GM23338 (cell line): Measurements from ENCODE around the gene TPRG1. TPM values are rescaled to one million over a fixed set of nuclear protein-coding genes. Genes with fewer than 3 reads are reported as not detected.

Experiments used
- ATAC-seq: fragments of 200-7000 bp; cut with Tn5 transposase; 3 replicates; pipeline ENCODE4 v1.9.1; 2020
- DNase-seq: peaks from one replicate; pipeline ENCODE4 v3.0.0-alpha.2; 2015; ENCODE audit warnings: low spot score
- H2AFZ ChIP-seq: fragments of 200-600 bp; sonication (generic); 2 replicates; pipeline ENCODE4 v1.8.0; 2016; ENCODE audit warnings: antibody characterized with exemption, mild to moderate bottlenecking, moderate library complexity
- H3F3A ChIP-seq: fragments of 200-600 bp; sonication (generic); replicated peaks from 2 replicates; pipeline ENCODE4 v1.8.0; 2017; ENCODE audit warnings: antibody characterized with exemption, mixed run types, low read depth
- H3K27ac ChIP-seq: fragments of 200-600 bp; sonication (generic); 2 replicates; pipeline ENCODE4 v1.6.1; 2016; ENCODE audit warnings: low read depth
- H3K27me3 ChIP-seq: fragments of 200-600 bp; sonication (generic); 2 replicates; pipeline ENCODE4 v1.8.0; 2016; ENCODE audit warnings: mild to moderate bottlenecking, mixed run types, moderate library complexity; ENCODE audit not compliant: insufficient read depth
- H3K36me3 ChIP-seq: fragments of 200-600 bp; sonication (generic); 2 replicates; pipeline ENCODE4 v1.8.0; 2016; ENCODE audit warnings: mild to moderate bottlenecking; ENCODE audit not compliant: insufficient read depth
- H3K4me1 ChIP-seq: fragments of 200-600 bp; sonication (generic); 2 replicates; pipeline ENCODE4 v1.8.0; 2016; ENCODE audit warnings: mild to moderate bottlenecking, moderate library complexity; ENCODE audit not compliant: insufficient read depth
- H3K4me2 ChIP-seq: fragments of 200-600 bp; sonication (generic); 2 replicates; pipeline ENCODE4 v1.7.1; 2017; ENCODE audit warnings: mixed run types
- H3K4me3 ChIP-seq: fragments of 200-600 bp; sonication (generic); 2 replicates; pipeline ENCODE4 v1.6.1; 2016; ENCODE audit warnings: mixed run types
- H3K79me2 ChIP-seq: fragments of 200-600 bp; sonication (generic); replicated peaks from 2 replicates; pipeline ENCODE4 v1.8.0; 2017; ENCODE audit warnings: mild to moderate bottlenecking; ENCODE audit not compliant: insufficient read depth
- H3K9me2 ChIP-seq: fragments of 200-600 bp; sonication (generic); 2 replicates; pipeline ENCODE4 v1.8.0; 2017; ENCODE audit not compliant: insufficient read depth
- H4K20me1 ChIP-seq: fragments of 200-600 bp; sonication (generic); replicated peaks from 2 replicates; pipeline ENCODE4 v1.8.0; 2017; ENCODE audit warnings: mild to moderate bottlenecking; ENCODE audit not compliant: insufficient read depth
- H3K27ac Mint-ChIP-seq: 2 replicates; pipeline ENCODE4 v1.8.0; 2020; ENCODE audit warnings: inconsistent platforms, mild to moderate bottlenecking, moderate library complexity, mixed read lengths
- H3K27me3 Mint-ChIP-seq: 3 replicates; pipeline ENCODE4 v1.8.0; 2022; ENCODE audit warnings: low read depth, mild to moderate bottlenecking, moderate library complexity, mixed read lengths, inconsistent platforms; ENCODE audit not compliant: insufficient read depth, poor library complexity
- H3K36me3 Mint-ChIP-seq: 3 replicates; pipeline ENCODE4 v1.8.0; 2021; ENCODE audit warnings: low read depth, mild to moderate bottlenecking, inconsistent platforms, moderate library complexity, mixed read lengths
- H3K4me1 Mint-ChIP-seq: 3 replicates; pipeline ENCODE4 v1.8.0; 2020; ENCODE audit warnings: mild to moderate bottlenecking, inconsistent platforms, mixed read lengths
- H3K4me3 Mint-ChIP-seq: 3 replicates; pipeline ENCODE4 v1.8.0; 2021; ENCODE audit warnings: moderate library complexity, mild to moderate bottlenecking, inconsistent platforms, mixed read lengths
- H3K9me3 Mint-ChIP-seq: 3 replicates; pipeline ENCODE4 v1.8.0; 2020; ENCODE audit warnings: moderate library complexity, mild to moderate bottlenecking, inconsistent platforms, mixed read lengths
- CTCF ChIP-seq, 2 experiments: fragments of 200-600 bp in 1 of 2; sonication (generic) in 1 of 2; conservative IDR thresholded peaks; 2 replicates each; pipeline versions ENCODE4 v1.5.1 to v1.6.1; 2016 to 2017; ENCODE audit warnings: antibody characterized with exemption in 2 of 2, low read depth in 2 of 2, mild to moderate bottlenecking in 2 of 2, moderate library complexity in 1 of 2
- EZH2 ChIP-seq: fragments of 200-600 bp; sonication (generic); IDR thresholded peaks from one replicate; pipeline ENCODE4 v1.8.0; 2017; ENCODE audit warnings: antibody characterized with exemption, mild to moderate bottlenecking, low read depth; ENCODE audit not compliant: unreplicated experiment
- EZH2phosphoT487 ChIP-seq: fragments of 200-600 bp; sonication (generic); IDR thresholded peaks from one replicate; pipeline ENCODE4 v1.8.1; 2018; ENCODE audit warnings: antibody characterized with exemption; ENCODE audit not compliant: unreplicated experiment
- NANOG ChIP-seq: IDR thresholded peaks from 2 replicates; pipeline ENCODE4 v1.6.1; 2016; ENCODE audit warnings: antibody characterized with exemption, borderline replicate concordance
- ZNF114 ChIP-seq: fragments of 250-450 bp; sonication (Bioruptor Pico); IDR thresholded peaks from 2 replicates; pipeline ENCODE4 v1.5.0; 2020; ENCODE audit warnings: mild to moderate bottlenecking, moderate library complexity
- ZNF331 ChIP-seq: fragments of 250-450 bp; sonication (Bioruptor Pico); IDR thresholded peaks from 2 replicates; pipeline ENCODE4 v1.5.0; 2020; ENCODE audit warnings: low read depth, mild to moderate bottlenecking, moderate library complexity
- ZNF462 ChIP-seq: fragments of 250-450 bp; sonication (Bioruptor Pico); IDR thresholded peaks from 2 replicates; pipeline ENCODE4 v1.5.0; 2020; ENCODE audit warnings: mild to moderate bottlenecking, moderate library complexity
- polyA plus RNA-seq: library from polyadenylated mRNA; unstranded; fragments of >200 nt; fragmentation: Nextera tagmentation; extraction: Ambion mirVana; gene quantifications from 2 replicates; pipeline ENCODE4 v1.2.1, GENCODE V29; 2016
- total RNA-seq: library from RNA; depleted of rRNA; stranded (reverse); fragments of >200 nt; shearing (Covaris generic); gene quantifications from 2 replicates; pipeline ENCODE4 v1.2.3, GENCODE V29; 2014
- TF ChIP-seq, protein P1 (sequence below): IDR thresholded peaks from one replicate; pipeline ENCODE4 v1.6.1; 2018; ENCODE audit warnings: antibody characterized with exemption; ENCODE audit not compliant: unreplicated experiment

Gene TPRG1
- total and polyA plus RNA-seq, 2 experiments from 2014 or later = 0.74 to 1.7 TPM

DNA sequence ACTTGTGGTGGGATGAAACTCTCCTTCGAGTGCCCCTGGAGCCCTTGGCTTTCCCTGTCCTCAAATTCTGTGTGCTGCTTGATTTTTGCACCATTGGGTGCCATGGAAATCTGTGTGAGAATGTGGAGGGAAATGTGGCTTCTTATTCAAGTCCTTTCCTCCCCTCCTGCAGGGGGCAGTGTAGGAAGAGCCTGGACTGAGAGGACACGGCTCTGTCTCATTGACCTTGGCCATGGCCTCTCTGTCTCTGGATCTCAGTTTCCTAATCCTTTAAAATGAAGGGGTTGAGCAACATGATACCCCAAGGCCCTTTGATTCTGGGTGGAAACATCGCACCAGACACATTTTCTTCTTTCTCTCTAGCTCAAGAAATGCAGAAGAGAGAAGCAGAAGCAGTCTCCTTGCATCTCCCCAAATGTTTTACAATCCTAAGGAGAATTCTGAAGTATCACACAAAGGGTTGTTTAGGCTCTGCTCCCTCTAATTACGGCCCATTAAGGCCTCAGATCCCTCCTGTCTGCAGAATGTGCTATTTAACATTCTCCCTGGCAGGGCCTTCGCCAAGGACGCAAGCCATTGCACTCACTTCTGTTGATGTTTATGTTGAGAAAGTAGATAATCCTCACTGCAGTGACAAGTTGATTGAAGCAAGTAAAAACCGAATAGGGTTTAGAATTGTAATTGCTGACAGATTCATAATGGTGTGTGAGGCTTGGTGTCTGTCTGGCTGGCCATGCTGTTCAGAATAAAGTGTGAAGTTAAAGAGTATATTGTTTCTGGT is 169.1 kb downstream of the TPRG1 start:
- Histone ChIP-seq H3K4me2 (no peak overlapping the region), H3K4me3 (no peak overlapping the region), H3K27ac (no peak overlapping the region), H4K20me1 (no peaks in the 10 kb centered on the region), H3F3A (no peaks in the 10 kb centered on the region), H3K27me3 (no peaks in the 10 kb centered on the region), H3K4me1 (no peaks in the 10 kb centered on the region; the same call in 1 of the 2 replicates), H3K9me2 (peaks cover 9% of the 10 kb centered on the region; the same call in 1 of the 2 replicates), H3K79me2 (no peaks in the 10 kb centered on the region), H2AFZ (peak overlapping the region; percentile 90), H3K36me3 (no peaks in the 10 kb centered on the region)
- Mint-ChIP-seq H3K4me1 (no peaks in the 10 kb centered on the region), H3K36me3 (no peaks in the 10 kb centered on the region), H3K27me3 (no peaks in the 10 kb centered on the region), H3K27ac (no peak overlapping the region), H3K9me3 (no peaks in the 10 kb centered on the region), H3K4me3 (no peak overlapping the region)
- DNase-seq (peak; percentile 73), ATAC-seq (peak; percentile 68)
- TF ChIP-seq CTCF (conservative IDR thresholded peaks at IDR 0.05; ENCODE audit: low read depth in 2 of 2) (peak; percentile 64 to 74), ZNF331 (no peak)

DNA sequence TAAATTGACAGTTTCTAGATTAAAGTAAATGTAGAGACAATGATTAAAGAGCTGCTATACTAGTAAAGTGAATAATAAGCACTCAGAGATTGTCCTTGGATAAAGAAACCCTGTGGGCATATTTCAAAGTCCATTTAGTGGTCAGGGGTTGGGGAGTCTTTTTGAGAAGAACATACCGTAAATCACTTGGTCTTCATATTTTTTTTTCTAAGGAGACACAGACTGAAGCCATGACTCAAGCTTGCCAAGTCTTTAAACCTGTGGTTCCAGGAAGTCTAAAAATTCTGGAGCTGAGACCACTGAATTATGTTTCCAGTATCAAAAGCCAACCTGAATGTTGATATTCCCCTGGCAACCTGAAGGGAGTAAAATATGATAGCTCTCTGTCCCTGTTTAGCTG is 171.0 kb downstream of the TPRG1 start:
- H3K9me3 Mint-ChIP-seq = no peaks in the 10 kb centered on the region
- no peak for ATAC-seq
- no peak overlapping the region for H2AFZ ChIP-seq
- H3K36me3 ChIP-seq = no peaks in the 10 kb centered on the region
- H3K4me3 ChIP-seq = no peak overlapping the region
- H3K4me2 ChIP-seq = no peak overlapping the region
- no peaks in the 10 kb centered on the region for H3K27me3 Mint-ChIP-seq
- DNase-seq = no peak
- no peaks in the 10 kb centered on the region for H4K20me1 ChIP-seq
- no peak overlapping the region for H3K27ac Mint-ChIP-seq
- H3F3A ChIP-seq = no peaks in the 10 kb centered on the region
- H3K27ac ChIP-seq = no peak overlapping the region
- peaks cover 5% of the 10 kb centered on the region; the same call in 1 of the 2 replicates for H3K9me2 ChIP-seq
- H3K4me3 Mint-ChIP-seq = no peak overlapping the region
- H3K79me2 ChIP-seq = no peaks in the 10 kb centered on the region
- H3K27me3 ChIP-seq = no peaks in the 10 kb centered on the region
- no peaks in the 10 kb centered on the region for H3K36me3 Mint-ChIP-seq
- no peaks in the 10 kb centered on the region; the same call in 1 of the 2 replicates for H3K4me1 ChIP-seq
- H3K4me1 Mint-ChIP-seq = no peaks in the 10 kb centered on the region
- no peak for TF ChIP-seq NANOG
- TF ChIP-seq ZNF462 (CRISPR knock-in tag) = no peak
- TF ChIP-seq EZH2 = no peak
- TF ChIP-seq EZH2phosphoT487 = no peak
- TF ChIP-seq ZNF114 (CRISPR knock-in tag) = no peak
- TF ChIP-seq, protein P1, sequence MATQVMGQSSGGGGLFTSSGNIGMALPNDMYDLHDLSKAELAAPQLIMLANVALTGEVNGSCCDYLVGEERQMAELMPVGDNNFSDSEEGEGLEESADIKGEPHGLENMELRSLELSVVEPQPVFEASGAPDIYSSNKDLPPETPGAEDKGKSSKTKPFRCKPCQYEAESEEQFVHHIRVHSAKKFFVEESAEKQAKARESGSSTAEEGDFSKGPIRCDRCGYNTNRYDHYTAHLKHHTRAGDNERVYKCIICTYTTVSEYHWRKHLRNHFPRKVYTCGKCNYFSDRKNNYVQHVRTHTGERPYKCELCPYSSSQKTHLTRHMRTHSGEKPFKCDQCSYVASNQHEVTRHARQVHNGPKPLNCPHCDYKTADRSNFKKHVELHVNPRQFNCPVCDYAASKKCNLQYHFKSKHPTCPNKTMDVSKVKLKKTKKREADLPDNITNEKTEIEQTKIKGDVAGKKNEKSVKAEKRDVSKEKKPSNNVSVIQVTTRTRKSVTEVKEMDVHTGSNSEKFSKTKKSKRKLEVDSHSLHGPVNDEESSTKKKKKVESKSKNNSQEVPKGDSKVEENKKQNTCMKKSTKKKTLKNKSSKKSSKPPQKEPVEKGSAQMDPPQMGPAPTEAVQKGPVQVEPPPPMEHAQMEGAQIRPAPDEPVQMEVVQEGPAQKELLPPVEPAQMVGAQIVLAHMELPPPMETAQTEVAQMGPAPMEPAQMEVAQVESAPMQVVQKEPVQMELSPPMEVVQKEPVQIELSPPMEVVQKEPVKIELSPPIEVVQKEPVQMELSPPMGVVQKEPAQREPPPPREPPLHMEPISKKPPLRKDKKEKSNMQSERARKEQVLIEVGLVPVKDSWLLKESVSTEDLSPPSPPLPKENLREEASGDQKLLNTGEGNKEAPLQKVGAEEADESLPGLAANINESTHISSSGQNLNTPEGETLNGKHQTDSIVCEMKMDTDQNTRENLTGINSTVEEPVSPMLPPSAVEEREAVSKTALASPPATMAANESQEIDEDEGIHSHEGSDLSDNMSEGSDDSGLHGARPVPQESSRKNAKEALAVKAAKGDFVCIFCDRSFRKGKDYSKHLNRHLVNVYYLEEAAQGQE = no peak
